ENCODE results near the gene SINHCAF.

Gene SINHCAF

GRCh38 chr12:31370531-31371255 is 44.7 kb upstream of the SINHCAF start:
- ATAC-seq, result no peak
- TF ChIP-seq BACH2 (CRISPR knock-in tag; IDR thresholded peaks at IDR 0.05; ENCODE audit: borderline replicate concordance) (no peak), ZFP3 (CRISPR knock-in tag; IDR thresholded peaks at IDR 0.05) (no peak), ZFP30 (CRISPR knock-in tag; IDR thresholded peaks at IDR 0.05) (no peak)
- TF ChIP-seq, protein P1, sequence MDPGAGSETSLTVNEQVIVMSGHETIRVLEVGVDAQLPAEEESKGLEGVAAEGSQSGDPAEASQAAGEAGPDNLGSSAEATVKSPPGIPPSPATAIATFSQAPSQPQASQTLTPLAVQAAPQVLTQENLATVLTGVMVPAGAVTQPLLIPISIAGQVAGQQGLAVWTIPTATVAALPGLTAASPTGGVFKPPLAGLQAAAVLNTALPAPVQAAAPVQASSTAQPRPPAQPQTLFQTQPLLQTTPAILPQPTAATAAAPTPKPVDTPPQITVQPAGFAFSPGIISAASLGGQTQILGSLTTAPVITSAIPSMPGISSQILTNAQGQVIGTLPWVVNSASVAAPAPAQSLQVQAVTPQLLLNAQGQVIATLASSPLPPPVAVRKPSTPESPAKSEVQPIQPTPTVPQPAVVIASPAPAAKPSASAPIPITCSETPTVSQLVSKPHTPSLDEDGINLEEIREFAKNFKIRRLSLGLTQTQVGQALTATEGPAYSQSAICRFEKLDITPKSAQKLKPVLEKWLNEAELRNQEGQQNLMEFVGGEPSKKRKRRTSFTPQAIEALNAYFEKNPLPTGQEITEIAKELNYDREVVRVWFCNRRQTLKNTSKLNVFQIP (CRISPR knock-in tag; IDR thresholded peaks at IDR 0.05; ENCODE audit: borderline replicate concordance, low read depth), result no peak

DNA sequence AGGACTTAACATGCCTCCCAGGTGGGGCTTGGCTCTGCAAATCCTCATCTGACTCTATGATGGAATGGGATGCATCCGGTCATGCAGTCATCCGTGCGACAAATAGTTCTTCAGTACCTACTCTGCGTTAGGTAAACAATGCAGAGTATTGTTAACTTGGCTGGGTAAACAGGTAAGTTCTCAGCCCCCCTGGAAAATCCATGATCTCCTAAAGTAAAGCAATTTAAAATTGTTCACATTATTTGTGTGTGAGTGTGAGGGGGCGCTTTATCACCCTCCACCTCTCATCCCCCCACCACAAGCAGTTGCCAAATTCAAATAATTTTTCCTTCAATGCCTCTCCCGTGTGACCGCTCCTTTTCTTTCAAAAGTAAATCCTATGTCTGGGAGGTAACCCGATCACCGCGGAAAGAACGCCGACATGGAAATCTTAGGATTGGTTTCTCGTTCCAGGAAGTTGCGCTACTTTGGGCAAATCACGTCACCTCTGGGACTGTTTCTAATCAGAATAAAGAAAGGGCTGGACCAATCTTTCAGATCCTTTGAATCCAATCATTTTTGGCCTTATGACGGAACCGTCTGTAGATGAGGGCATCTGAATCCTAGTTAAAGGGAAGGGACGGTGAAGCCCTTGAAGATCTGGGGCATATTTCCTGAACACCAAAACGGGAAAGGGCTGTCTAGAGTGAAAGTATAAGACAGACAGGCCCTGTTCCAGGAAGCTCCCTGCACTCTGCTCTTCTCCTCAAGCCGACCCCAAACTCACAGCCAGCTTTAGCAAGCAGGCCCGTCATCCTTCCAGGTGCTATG is 44.0 kb upstream of the SINHCAF start:
- TF ChIP-seq ZC3H10 (CRISPR knock-in tag; IDR thresholded peaks at IDR 0.05) (no peak), TOX (CRISPR knock-in tag; IDR thresholded peaks at IDR 0.05; ENCODE audit: borderline replicate concordance) (no peak), ZNF70 (CRISPR knock-in tag; IDR thresholded peaks at IDR 0.05) (no peak), ZFP30 (CRISPR knock-in tag; IDR thresholded peaks at IDR 0.05) (no peak), CSDC2 (CRISPR knock-in tag; IDR thresholded peaks at IDR 0.05) (no peak), ESRRG (CRISPR knock-in tag; IDR thresholded peaks at IDR 0.05) (no peak), BACH2 (CRISPR knock-in tag; IDR thresholded peaks at IDR 0.05; ENCODE audit: borderline replicate concordance) (no peak), CREB5 (CRISPR knock-in tag; IDR thresholded peaks at IDR 0.05; ENCODE audit: low read depth) (no peak), RARB (CRISPR knock-in tag; IDR thresholded peaks at IDR 0.05) (no peak)
- ATAC-seq, result no peak

GRCh38 chr12:31368666-31369361 is 42.9 kb upstream of the SINHCAF start:
- TF ChIP-seq ZFP30 (CRISPR knock-in tag; IDR thresholded peaks at IDR 0.05), result no peak
- TF ChIP-seq PPARA (CRISPR knock-in tag; IDR thresholded peaks at IDR 0.05; ENCODE audit: borderline replicate concordance), result no peak
- TF ChIP-seq, protein P2, sequence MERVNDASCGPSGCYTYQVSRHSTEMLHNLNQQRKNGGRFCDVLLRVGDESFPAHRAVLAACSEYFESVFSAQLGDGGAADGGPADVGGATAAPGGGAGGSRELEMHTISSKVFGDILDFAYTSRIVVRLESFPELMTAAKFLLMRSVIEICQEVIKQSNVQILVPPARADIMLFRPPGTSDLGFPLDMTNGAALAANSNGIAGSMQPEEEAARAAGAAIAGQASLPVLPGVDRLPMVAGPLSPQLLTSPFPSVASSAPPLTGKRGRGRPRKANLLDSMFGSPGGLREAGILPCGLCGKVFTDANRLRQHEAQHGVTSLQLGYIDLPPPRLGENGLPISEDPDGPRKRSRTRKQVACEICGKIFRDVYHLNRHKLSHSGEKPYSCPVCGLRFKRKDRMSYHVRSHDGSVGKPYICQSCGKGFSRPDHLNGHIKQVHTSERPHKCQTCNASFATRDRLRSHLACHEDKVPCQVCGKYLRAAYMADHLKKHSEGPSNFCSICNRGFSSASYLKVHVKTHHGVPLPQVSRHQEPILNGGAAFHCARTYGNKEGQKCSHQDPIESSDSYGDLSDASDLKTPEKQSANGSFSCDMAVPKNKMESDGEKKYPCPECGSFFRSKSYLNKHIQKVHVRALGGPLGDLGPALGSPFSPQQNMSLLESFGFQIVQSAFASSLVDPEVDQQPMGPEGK (CRISPR knock-in tag; IDR thresholded peaks at IDR 0.05; ENCODE audit: borderline replicate concordance), result no peak
- no peak for TF ChIP-seq ZFP3 (CRISPR knock-in tag; IDR thresholded peaks at IDR 0.05)
- TF ChIP-seq ARNTL (CRISPR knock-in tag; IDR thresholded peaks at IDR 0.05; ENCODE audit: borderline replicate concordance, low read depth), result no peak
- no peak for TF ChIP-seq BACH2 (CRISPR knock-in tag; IDR thresholded peaks at IDR 0.05; ENCODE audit: borderline replicate concordance)
- TF ChIP-seq ZNF565 (CRISPR knock-in tag; conservative IDR thresholded peaks at IDR 0.05; ENCODE audit: low read depth), result no peak
- no peak for TF ChIP-seq SNAI2 (CRISPR knock-in tag; IDR thresholded peaks at IDR 0.05)
- TF ChIP-seq, protein P1 (CRISPR knock-in tag; IDR thresholded peaks at IDR 0.05; ENCODE audit: borderline replicate concordance, low read depth), result no peak
- no peak for TF ChIP-seq ESRRG (CRISPR knock-in tag; IDR thresholded peaks at IDR 0.05)
- no peak for TF ChIP-seq OSR1 (CRISPR knock-in tag; IDR thresholded peaks at IDR 0.05)
- TF ChIP-seq TOX (CRISPR knock-in tag; IDR thresholded peaks at IDR 0.05; ENCODE audit: borderline replicate concordance), result no peak
- no peak for TF ChIP-seq RARB (CRISPR knock-in tag; IDR thresholded peaks at IDR 0.05)
- TF ChIP-seq ISL1 (CRISPR knock-in tag; IDR thresholded peaks at IDR 0.05), result no peak
- no peak for TF ChIP-seq GLIS3 (CRISPR knock-in tag; IDR thresholded peaks at IDR 0.05)
- no peak for TF ChIP-seq ZC3H10 (CRISPR knock-in tag; IDR thresholded peaks at IDR 0.05)
- no peak for TF ChIP-seq CSDC2 (CRISPR knock-in tag; IDR thresholded peaks at IDR 0.05)
- TF ChIP-seq, protein P3, sequence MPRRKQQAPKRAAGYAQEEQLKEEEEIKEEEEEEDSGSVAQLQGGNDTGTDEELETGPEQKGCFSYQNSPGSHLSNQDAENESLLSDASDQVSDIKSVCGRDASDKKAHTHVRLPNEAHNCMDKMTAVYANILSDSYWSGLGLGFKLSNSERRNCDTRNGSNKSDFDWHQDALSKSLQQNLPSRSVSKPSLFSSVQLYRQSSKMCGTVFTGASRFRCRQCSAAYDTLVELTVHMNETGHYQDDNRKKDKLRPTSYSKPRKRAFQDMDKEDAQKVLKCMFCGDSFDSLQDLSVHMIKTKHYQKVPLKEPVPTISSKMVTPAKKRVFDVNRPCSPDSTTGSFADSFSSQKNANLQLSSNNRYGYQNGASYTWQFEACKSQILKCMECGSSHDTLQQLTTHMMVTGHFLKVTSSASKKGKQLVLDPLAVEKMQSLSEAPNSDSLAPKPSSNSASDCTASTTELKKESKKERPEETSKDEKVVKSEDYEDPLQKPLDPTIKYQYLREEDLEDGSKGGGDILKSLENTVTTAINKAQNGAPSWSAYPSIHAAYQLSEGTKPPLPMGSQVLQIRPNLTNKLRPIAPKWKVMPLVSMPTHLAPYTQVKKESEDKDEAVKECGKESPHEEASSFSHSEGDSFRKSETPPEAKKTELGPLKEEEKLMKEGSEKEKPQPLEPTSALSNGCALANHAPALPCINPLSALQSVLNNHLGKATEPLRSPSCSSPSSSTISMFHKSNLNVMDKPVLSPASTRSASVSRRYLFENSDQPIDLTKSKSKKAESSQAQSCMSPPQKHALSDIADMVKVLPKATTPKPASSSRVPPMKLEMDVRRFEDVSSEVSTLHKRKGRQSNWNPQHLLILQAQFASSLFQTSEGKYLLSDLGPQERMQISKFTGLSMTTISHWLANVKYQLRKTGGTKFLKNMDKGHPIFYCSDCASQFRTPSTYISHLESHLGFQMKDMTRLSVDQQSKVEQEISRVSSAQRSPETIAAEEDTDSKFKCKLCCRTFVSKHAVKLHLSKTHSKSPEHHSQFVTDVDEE (CRISPR knock-in tag; IDR thresholded peaks at IDR 0.05), result no peak
- ATAC-seq, result no peak

Measured in SK-N-SH treated with all-trans-retinoic acid at 6 μM for 48 hours (cell line).